ENCODE results near the gene LETMD1.

DNA sequence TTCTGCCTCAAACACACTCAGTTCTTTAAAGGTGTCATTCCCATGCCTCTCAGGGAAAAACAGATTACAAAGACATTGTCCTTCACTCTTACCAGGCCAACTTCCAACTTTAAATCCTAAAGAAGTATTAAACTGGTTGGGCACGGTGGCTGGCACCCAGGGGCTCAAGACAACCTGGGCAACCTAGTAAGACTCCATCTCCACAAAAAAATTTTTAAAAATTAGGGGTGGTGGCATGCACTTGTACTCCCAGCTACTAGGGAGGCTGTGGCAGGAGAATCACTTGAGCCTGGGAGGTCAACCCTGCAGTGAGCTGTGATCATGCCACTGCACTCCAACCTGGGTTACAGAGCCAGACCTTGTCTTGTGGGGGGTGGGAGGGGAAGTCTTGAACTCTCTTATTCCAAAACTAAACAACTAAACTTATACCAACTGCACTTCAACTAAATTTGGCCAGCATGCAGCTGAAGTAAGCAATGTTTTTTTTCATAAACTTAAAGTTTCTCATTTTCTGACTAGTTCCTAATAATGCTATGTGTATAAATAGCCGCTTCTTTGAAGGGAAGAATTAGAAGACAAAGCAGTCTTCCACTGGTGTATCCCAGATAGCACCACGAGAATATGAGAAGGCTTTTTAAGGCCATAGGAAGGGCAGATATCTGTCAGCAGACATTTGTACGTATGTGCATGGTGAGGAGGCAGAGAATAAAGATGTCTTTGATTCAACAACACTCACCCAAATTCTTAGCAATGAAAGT, 24.3 kb upstream of the LETMD1 start:
- TF ChIP-seq, protein P1, sequence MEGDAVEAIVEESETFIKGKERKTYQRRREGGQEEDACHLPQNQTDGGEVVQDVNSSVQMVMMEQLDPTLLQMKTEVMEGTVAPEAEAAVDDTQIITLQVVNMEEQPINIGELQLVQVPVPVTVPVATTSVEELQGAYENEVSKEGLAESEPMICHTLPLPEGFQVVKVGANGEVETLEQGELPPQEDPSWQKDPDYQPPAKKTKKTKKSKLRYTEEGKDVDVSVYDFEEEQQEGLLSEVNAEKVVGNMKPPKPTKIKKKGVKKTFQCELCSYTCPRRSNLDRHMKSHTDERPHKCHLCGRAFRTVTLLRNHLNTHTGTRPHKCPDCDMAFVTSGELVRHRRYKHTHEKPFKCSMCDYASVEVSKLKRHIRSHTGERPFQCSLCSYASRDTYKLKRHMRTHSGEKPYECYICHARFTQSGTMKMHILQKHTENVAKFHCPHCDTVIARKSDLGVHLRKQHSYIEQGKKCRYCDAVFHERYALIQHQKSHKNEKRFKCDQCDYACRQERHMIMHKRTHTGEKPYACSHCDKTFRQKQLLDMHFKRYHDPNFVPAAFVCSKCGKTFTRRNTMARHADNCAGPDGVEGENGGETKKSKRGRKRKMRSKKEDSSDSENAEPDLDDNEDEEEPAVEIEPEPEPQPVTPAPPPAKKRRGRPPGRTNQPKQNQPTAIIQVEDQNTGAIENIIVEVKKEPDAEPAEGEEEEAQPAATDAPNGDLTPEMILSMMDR (IDR thresholded peaks at IDR 0.05): no peak
- no peak for TF ChIP-seq POLR2A (IDR thresholded peaks at IDR 0.05)

All from right lobe of liver (tissue), 4 donors.